ENCODE results near the gene COL21A1.

Gene COL21A1

GRCh38 chr6:56188429-56188828 is 59.0 kb downstream of the COL21A1 start:
- Histone ChIP-seq H3K9me3 (ENCODE audit: control insufficient read depth in 2 of 2, low read length in 2 of 2) (no peaks in the 10 kb centered on the region), H3K4me3 (ENCODE audit: low read length in 2 of 2) (no peak overlapping the region), H3K4me1 (ENCODE audit: control insufficient read depth, insufficient read depth, low read length) (no peaks in the 10 kb centered on the region), H3K27ac (ENCODE audit: low read length) (no peak overlapping the region), H3K27me3 (ENCODE audit: control insufficient read depth in 1 of 2, insufficient read depth in 2 of 2, low read length in 2 of 2) (no peaks in the 10 kb centered on the region), H3K9ac (ENCODE audit: low read length in 2 of 2) (no peak overlapping the region), H3K36me3 (ENCODE audit: control insufficient read depth in 2 of 2, insufficient read depth in 2 of 2, low read length in 2 of 2) (no peaks in the 10 kb centered on the region)

GRCh38 chr6:56187686-56188085 is 59.7 kb downstream of the COL21A1 start:
- no peaks in the 10 kb centered on the region for H3K4me1 ChIP-seq (ENCODE audit: control insufficient read depth, insufficient read depth, low read length)
- H3K9ac ChIP-seq (ENCODE audit: low read length in 2 of 2): no peak overlapping the region
- H3K36me3 ChIP-seq (ENCODE audit: control insufficient read depth in 2 of 2, insufficient read depth in 2 of 2, low read length in 2 of 2): no peaks in the 10 kb centered on the region
- no peak overlapping the region for H3K4me3 ChIP-seq (ENCODE audit: low read length in 2 of 2)
- no peaks in the 10 kb centered on the region for H3K9me3 ChIP-seq (ENCODE audit: control insufficient read depth in 2 of 2, low read length in 2 of 2)
- H3K27ac ChIP-seq (ENCODE audit: low read length): no peak overlapping the region
- H3K27me3 ChIP-seq (ENCODE audit: control insufficient read depth in 1 of 2, insufficient read depth in 2 of 2, low read length in 2 of 2): no peaks in the 10 kb centered on the region

- H3K27ac ChIP-seq (ENCODE audit: low read length): no peak overlapping the region
- H3K9ac ChIP-seq (ENCODE audit: low read length in 2 of 2): no peak overlapping the region
- peaks cover 0 to 10% of the 10 kb centered on the region in 2 donors for H3K9me3 ChIP-seq (ENCODE audit: control insufficient read depth in 2 of 2, low read length in 2 of 2)
- H3K4me3 ChIP-seq (ENCODE audit: low read length in 2 of 2): no peak overlapping the region
- H3K36me3 ChIP-seq (ENCODE audit: control insufficient read depth in 2 of 2, insufficient read depth in 2 of 2, low read length in 2 of 2): no peaks in the 10 kb centered on the region
- no peaks in the 10 kb centered on the region for H3K4me1 ChIP-seq (ENCODE audit: control insufficient read depth, insufficient read depth, low read length)
- H3K27me3 ChIP-seq (ENCODE audit: control insufficient read depth in 1 of 2, insufficient read depth in 2 of 2, low read length in 2 of 2): no peaks in the 10 kb centered on the region
Measured at GRCh38 chr6:56176741-56177140, 70.6 kb downstream of the COL21A1 start.

- no peak overlapping the region for H3K4me3 ChIP-seq (ENCODE audit: low read length in 2 of 2)
- no peaks in the 10 kb centered on the region for H3K4me1 ChIP-seq (ENCODE audit: control insufficient read depth, insufficient read depth, low read length)
- H3K36me3 ChIP-seq (ENCODE audit: control insufficient read depth in 2 of 2, insufficient read depth in 2 of 2, low read length in 2 of 2): no peaks in the 10 kb centered on the region
- no peak overlapping the region for H3K27ac ChIP-seq (ENCODE audit: low read length)
- H3K9me3 ChIP-seq (ENCODE audit: control insufficient read depth in 2 of 2, low read length in 2 of 2): peaks cover 0 to 10% of the 10 kb centered on the region in 2 donors
- H3K27me3 ChIP-seq (ENCODE audit: control insufficient read depth in 1 of 2, insufficient read depth in 2 of 2, low read length in 2 of 2): no peaks in the 10 kb centered on the region
- H3K9ac ChIP-seq (ENCODE audit: low read length in 2 of 2): no peak overlapping the region
Measured at GRCh38 chr6:56173228-56173627, 74.2 kb downstream of the COL21A1 start.

- Histone ChIP-seq H3K9ac (ENCODE audit: low read length in 2 of 2) (no peak overlapping the region), H3K27ac (ENCODE audit: low read length) (no peak overlapping the region), H3K4me3 (ENCODE audit: low read length in 2 of 2) (no peak overlapping the region), H3K27me3 (ENCODE audit: control insufficient read depth in 1 of 2, insufficient read depth in 2 of 2, low read length in 2 of 2) (no peaks in the 10 kb centered on the region), H3K36me3 (ENCODE audit: control insufficient read depth in 2 of 2, insufficient read depth in 2 of 2, low read length in 2 of 2) (no peaks in the 10 kb centered on the region), H3K9me3 (ENCODE audit: control insufficient read depth in 2 of 2, low read length in 2 of 2) (peaks cover 0 to 10% of the 10 kb centered on the region in 2 donors), H3K4me1 (ENCODE audit: control insufficient read depth, insufficient read depth, low read length) (no peaks in the 10 kb centered on the region)
Measured at GRCh38 chr6:56172144-56172543, 75.2 kb downstream of the COL21A1 start.

GRCh38 chr6:56169366-56169765 is 78.0 kb downstream of the COL21A1 start:
- H3K36me3 ChIP-seq (ENCODE audit: control insufficient read depth in 2 of 2, insufficient read depth in 2 of 2, low read length in 2 of 2): peaks cover 0 to under 1% of the 10 kb centered on the region in 2 donors
- H3K4me3 ChIP-seq (ENCODE audit: low read length in 2 of 2): no peak overlapping the region
- H3K27ac ChIP-seq (ENCODE audit: low read length): no peak overlapping the region
- H3K9me3 ChIP-seq (ENCODE audit: control insufficient read depth in 2 of 2, low read length in 2 of 2): peaks cover 0 to 7% of the 10 kb centered on the region in 2 donors
- H3K9ac ChIP-seq (ENCODE audit: low read length in 2 of 2): no peak overlapping the region
- H3K27me3 ChIP-seq (ENCODE audit: control insufficient read depth in 1 of 2, insufficient read depth in 2 of 2, low read length in 2 of 2): no peaks in the 10 kb centered on the region
- no peaks in the 10 kb centered on the region for H3K4me1 ChIP-seq (ENCODE audit: control insufficient read depth, insufficient read depth, low read length)

GRCh38 chr6:56168596-56168995 is 78.8 kb downstream of the COL21A1 start:
- H3K27ac ChIP-seq (ENCODE audit: low read length): no peak overlapping the region
- no peaks in the 10 kb centered on the region for H3K27me3 ChIP-seq (ENCODE audit: control insufficient read depth in 1 of 2, insufficient read depth in 2 of 2, low read length in 2 of 2)
- peaks cover 2 to 5% of the 10 kb centered on the region in 2 donors for H3K36me3 ChIP-seq (ENCODE audit: control insufficient read depth in 2 of 2, insufficient read depth in 2 of 2, low read length in 2 of 2)
- peaks cover 0 to 7% of the 10 kb centered on the region in 2 donors for H3K9me3 ChIP-seq (ENCODE audit: control insufficient read depth in 2 of 2, low read length in 2 of 2)
- H3K4me1 ChIP-seq (ENCODE audit: control insufficient read depth, insufficient read depth, low read length): no peaks in the 10 kb centered on the region
- no peak overlapping the region for H3K9ac ChIP-seq (ENCODE audit: low read length in 2 of 2)
- no peak overlapping the region for H3K4me3 ChIP-seq (ENCODE audit: low read length in 2 of 2)

GRCh38 chr6:56162081-56162480 is 85.3 kb downstream of the COL21A1 start:
- Histone ChIP-seq H3K36me3 (ENCODE audit: control insufficient read depth in 2 of 2, insufficient read depth in 2 of 2, low read length in 2 of 2) (peaks cover 2 to 5% of the 10 kb centered on the region in 2 donors), H3K27me3 (ENCODE audit: control insufficient read depth in 1 of 2, insufficient read depth in 2 of 2, low read length in 2 of 2) (no peaks in the 10 kb centered on the region), H3K4me3 (ENCODE audit: low read length in 2 of 2) (no peak overlapping the region), H3K4me1 (ENCODE audit: control insufficient read depth, insufficient read depth, low read length) (no peaks in the 10 kb centered on the region), H3K27ac (ENCODE audit: low read length) (no peak overlapping the region), H3K9ac (ENCODE audit: low read length in 2 of 2) (no peak overlapping the region), H3K9me3 (ENCODE audit: control insufficient read depth in 2 of 2, low read length in 2 of 2) (no peaks in the 10 kb centered on the region)

- Histone ChIP-seq H3K27ac (ENCODE audit: low read length) (no peak overlapping the region), H3K9me3 (ENCODE audit: control insufficient read depth in 2 of 2, low read length in 2 of 2) (no peaks in the 10 kb centered on the region), H3K9ac (ENCODE audit: low read length in 2 of 2) (no peak overlapping the region), H3K36me3 (ENCODE audit: control insufficient read depth in 2 of 2, insufficient read depth in 2 of 2, low read length in 2 of 2) (peaks cover 5 to 9% of the 10 kb centered on the region in 2 donors), H3K27me3 (ENCODE audit: control insufficient read depth in 1 of 2, insufficient read depth in 2 of 2, low read length in 2 of 2) (no peaks in the 10 kb centered on the region), H3K4me1 (ENCODE audit: control insufficient read depth, insufficient read depth, low read length) (no peaks in the 10 kb centered on the region), H3K4me3 (ENCODE audit: low read length in 2 of 2) (no peak overlapping the region)
Measured at GRCh38 chr6:56160489-56160888, 86.9 kb downstream of the COL21A1 start.

GRCh38 chr6:56158571-56158970 is 88.8 kb downstream of the COL21A1 start:
- Histone ChIP-seq H3K27me3 (ENCODE audit: control insufficient read depth in 1 of 2, insufficient read depth in 2 of 2, low read length in 2 of 2) (no peaks in the 10 kb centered on the region), H3K4me3 (ENCODE audit: low read length in 2 of 2) (no peak overlapping the region), H3K36me3 (ENCODE audit: control insufficient read depth in 2 of 2, insufficient read depth in 2 of 2, low read length in 2 of 2) (peaks cover 6 to 7% of the 10 kb centered on the region in 2 donors), H3K4me1 (ENCODE audit: control insufficient read depth, insufficient read depth, low read length) (no peaks in the 10 kb centered on the region), H3K27ac (ENCODE audit: low read length) (no peak overlapping the region), H3K9ac (ENCODE audit: low read length in 2 of 2) (no peak overlapping the region), H3K9me3 (ENCODE audit: control insufficient read depth in 2 of 2, low read length in 2 of 2) (no peaks in the 10 kb centered on the region)

- H3K4me3 ChIP-seq (ENCODE audit: low read length in 2 of 2): no peak overlapping the region
- H3K27ac ChIP-seq (ENCODE audit: low read length): no peak overlapping the region
- no peak overlapping the region for H3K9ac ChIP-seq (ENCODE audit: low read length in 2 of 2)
- no peaks in the 10 kb centered on the region for H3K4me1 ChIP-seq (ENCODE audit: control insufficient read depth, insufficient read depth, low read length)
- peaks cover 7 to 10% of the 10 kb centered on the region in 2 donors for H3K36me3 ChIP-seq (ENCODE audit: control insufficient read depth in 2 of 2, insufficient read depth in 2 of 2, low read length in 2 of 2)
- H3K9me3 ChIP-seq (ENCODE audit: control insufficient read depth in 2 of 2, low read length in 2 of 2): no peaks in the 10 kb centered on the region
- H3K27me3 ChIP-seq (ENCODE audit: control insufficient read depth in 1 of 2, insufficient read depth in 2 of 2, low read length in 2 of 2): no peaks in the 10 kb centered on the region
Measured at GRCh38 chr6:56156643-56157042, 90.7 kb downstream of the COL21A1 start.

Measured in stomach smooth muscle (tissue), 2 donors.